GM18519 (cell line): ENCODE results near the gene CRTAC1.

Experiments used
- ATAC-seq: cut with Tn5 transposase; IDR thresholded peaks from one replicate; pipeline ENCODE4 v1.9.1; 2021; ENCODE audit warnings: mild to moderate bottlenecking, moderate library complexity; ENCODE audit not compliant: unreplicated experiment, low FRiP score

The CRTAC1 gene

DNA sequence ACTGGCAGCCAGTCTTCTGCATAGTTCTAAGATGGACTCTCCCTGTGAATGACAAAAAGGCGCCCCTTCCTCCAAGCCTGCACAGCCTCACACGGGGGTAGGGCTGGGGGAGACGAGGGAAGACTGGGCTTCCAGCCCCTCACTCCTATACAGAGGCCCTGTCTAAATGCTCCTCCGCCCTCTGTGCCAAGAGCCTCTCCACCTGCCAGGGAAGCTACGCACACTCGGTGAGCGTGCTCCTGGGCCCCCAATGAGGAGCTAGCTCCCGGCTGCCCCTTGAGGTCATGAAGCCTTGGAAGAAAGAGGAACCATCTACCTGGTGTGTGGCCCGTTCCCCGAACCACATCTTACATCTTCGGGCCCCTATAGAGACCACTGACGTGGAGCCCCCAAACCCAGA, 54.8 kb downstream of the CRTAC1 start:
- ATAC-seq = no peak

DNA sequence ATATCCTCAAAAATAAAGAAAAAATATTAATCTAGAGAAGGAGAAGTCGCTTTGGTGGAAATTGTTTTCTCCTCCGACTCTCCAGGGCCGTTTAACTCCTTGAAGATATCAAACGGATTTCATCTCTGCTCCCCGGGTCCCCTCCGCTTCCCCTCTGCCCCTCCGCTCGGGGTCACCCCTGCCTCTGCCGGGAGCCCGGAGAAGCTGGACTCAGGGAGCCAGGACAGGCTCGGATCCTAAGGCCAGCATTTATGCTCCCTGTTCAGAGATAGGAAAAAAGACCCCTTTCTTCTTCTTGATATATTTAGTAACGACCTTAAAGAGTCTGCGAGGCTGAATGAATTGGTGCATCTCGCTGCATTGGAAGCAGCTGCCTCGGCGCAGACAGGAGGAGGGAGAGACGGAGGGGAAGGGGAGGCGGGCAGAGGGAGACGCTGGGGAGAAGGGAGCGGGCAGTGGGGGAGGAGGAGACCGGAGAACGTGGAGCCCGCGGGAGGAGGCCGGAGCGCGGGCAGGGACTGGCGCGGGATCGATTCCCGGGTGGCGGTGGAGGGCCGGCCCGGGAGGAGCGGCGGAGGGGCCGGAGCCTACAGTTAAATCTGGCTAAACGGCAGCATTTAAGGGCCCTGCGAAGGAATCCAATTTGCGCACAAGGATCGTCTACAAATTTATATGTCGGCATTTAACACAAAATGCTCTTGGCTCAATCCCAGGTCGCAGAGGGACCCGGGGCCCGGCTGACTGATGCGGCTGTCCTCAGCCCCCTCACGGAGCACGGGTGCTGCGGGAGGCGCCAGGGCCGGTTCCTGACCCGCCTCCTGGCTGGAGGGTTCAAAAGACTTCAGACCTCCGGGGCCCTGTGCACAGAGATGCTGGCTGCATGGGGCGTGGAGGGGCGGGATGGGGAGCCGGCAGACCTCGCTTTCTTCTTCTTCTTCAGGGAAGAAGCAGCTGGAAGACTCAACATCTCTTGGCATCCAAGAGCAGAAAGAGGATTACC, 55.6 kb downstream of the CRTAC1 start:
- ATAC-seq = no peak

GRCh38 chr10:97974100-97974499, 56.3 kb downstream of the CRTAC1 start:
- no peak for ATAC-seq

DNA sequence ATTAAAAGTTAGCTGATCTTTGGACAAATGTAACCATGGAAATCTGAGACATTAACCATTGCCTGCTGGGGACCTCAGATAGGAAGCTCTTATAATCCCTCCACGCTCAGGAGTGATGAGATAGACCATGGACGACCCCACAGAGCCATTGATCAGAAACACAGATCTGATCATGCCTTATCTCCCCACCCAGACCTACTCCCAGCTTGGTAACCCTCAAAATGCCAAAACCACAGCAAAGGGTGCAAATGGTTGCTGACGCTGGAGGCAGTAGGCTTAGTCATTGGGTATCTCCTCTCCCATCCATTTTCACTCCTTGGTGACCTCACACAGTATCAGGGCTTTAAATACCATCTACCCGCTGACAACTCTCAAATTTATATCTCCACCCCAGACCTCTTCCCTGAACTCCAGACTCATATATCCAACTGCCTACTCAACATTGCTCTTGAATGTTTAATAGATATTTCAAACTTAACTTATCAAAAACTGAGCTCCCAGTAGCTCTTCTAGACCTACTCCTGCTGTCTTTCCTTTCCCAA, 60.8 kb downstream of the CRTAC1 start:
- no peak for ATAC-seq

DNA sequence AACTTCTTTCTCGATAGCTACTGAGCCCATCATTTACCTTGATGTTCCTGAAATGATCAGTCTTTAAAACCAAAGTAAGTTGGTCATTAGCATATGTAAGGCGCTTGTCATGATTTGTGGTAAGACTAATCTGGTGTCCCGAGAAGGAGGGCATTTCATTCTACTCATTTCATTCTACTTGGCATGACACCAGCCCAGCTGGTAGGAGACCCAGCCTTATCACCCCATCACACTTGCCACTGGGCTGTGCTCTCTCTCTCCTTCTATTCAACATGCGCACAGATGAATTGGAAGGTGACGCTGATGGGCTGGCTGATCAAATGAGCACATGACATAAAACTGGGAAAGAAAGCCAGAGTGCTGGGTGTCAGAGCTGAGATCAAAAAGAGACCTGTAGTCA, 65.7 kb downstream of the CRTAC1 start:
- ATAC-seq = no peak

DNA sequence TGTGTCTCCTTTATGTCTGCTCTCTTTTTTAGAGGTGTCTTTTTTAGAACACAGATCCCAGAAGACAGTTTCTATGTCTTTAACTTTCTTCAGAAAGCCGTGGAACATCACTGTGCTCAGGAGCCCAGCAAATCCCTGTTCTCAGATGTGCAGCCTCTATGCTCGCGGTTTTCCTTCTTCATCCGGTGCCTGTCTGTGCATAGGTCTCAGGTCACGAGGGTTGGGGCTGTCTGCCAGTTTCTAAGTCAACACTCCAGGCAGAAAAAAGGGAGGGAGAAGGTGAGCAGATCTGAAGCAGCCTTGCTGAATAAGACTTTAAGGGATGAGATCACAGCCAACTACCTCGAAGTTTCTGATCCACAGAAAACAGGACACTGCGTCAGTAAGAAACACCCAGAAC, 68.5 kb downstream of the CRTAC1 start:
- no peak for ATAC-seq

- no peak for ATAC-seq
Measured at GRCh38 chr10:97960269-97961056, 70.0 kb downstream of the CRTAC1 start.

DNA sequence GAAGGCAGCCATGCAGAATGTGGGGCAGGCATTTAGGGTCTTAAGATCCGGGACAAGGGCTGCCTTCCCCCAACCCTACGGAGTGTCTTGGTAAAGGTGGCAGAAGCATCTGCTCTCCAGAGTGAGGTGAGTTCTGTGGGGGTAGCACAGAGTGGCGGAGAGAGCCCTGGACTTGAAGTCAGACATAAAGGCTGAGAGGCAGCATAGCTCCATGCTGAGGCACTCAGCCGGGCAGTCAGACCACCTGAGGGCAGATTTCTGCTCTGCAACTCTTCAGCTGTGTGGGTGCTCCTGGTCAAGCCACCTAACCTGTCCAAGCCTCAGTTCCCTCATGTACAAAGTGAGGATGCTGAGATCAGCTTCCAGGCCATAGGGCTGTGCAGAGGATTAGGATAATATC, 81.0 kb downstream of the CRTAC1 start:
- ATAC-seq = no peak

GRCh38 chr10:97948822-97949221, 81.6 kb downstream of the CRTAC1 start:
- no peak for ATAC-seq

DNA sequence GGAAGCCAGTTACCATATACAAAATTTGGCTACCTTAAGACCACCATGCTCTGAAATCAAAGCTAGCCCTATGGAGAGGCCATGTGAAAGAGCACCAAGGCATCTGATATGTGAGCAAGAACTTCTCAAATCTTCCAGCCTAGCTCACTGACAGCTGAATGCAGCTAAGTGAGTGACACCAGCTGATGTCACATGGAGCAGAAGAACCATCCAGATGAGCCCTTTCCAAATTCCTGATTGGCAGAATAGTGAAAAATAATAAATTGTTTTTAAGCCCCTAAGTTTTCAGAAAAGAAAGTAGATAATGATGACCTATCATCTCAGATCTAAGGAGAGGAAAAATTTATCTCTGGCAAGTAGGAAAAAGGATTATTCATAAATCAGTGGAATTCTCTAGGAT, 85.6 kb downstream of the CRTAC1 start:
- ATAC-seq = no peak

GRCh38 chr10:97943294-97943693, 87.1 kb downstream of the CRTAC1 start:
- no peak for ATAC-seq

GRCh38 chr10:97940534-97940933, 89.9 kb downstream of the CRTAC1 start:
- no peak for ATAC-seq

- no peak for ATAC-seq
Measured at GRCh38 chr10:97939446-97939990, 90.9 kb downstream of the CRTAC1 start.

GRCh38 chr10:97937928-97938327, 92.5 kb downstream of the CRTAC1 start:
- no peak for ATAC-seq

DNA sequence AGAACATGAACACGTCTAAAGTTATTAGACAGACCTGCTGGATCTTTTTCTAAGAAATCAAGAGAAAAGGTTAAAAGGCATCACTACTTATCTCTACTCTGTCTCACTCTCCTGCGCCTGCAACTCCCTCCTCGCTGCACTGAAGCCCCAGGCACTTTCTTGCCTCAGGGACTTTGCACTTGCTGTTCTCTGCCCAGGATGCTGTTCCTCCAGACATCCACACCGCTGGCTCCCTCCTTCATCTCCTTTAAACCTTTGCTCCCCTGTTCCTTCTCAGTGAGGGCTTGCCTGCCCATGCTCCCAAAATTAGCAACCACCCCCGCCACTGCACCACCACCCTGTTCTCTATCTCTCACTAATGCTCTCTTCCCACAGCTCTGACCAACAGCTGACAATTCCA, 93.4 kb downstream of the CRTAC1 start:
- ATAC-seq = no peak

GRCh38 chr10:97936126-97936525, 94.3 kb downstream of the CRTAC1 start:
- ATAC-seq = no peak

- no peak for ATAC-seq
Measured at GRCh38 chr10:97932932-97933530, 97.4 kb downstream of the CRTAC1 start.

GRCh38 chr10:97931041-97931440, 99.4 kb downstream of the CRTAC1 start:
- ATAC-seq = no peak

GRCh38 chr10:97928897-97929296, 101.5 kb downstream of the CRTAC1 start:
- no peak for ATAC-seq

DNA sequence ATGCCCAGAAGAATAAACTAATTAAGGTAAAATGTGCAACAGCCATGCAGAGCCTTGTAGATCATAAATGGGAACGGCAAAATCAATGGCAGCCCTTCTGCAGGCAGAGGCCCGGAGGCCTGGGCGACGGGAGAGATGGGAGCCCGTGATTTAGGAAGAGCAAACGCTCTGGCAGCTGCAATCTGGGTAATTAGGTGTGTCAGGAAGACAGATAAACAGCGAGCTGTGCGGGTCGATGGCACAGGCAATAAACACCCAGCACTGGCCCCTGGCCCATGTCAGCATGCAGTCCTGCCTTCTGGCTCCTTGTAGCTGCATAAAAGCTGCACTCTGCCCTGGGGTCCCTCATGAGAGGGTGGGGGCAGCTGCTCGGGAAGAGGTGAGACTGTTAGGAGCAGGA, 102.8 kb downstream of the CRTAC1 start:
- no peak for ATAC-seq

GRCh38 chr10:97926055-97926454, 104.4 kb downstream of the CRTAC1 start:
- ATAC-seq = no peak
